ENCODE results near the gene UGT8.

Gene UGT8

GRCh38 chr4:114595921-114596320, 2.7 kb upstream of the UGT8 start:
- no peak for TF ChIP-seq CTCF (IDR thresholded peaks at IDR 0.05; ENCODE audit: borderline replicate concordance, control extremely low read depth, extremely low read depth, insufficient read depth, missing control alignments)
- in situ Hi-C loops (cut with MboI; ENCODE audit: low sequenced_read_pairs, unreplicated experiment): no loop called here
- DNase-seq (ENCODE audit: low spot score): no peak

- TF ChIP-seq CTCF (IDR thresholded peaks at IDR 0.05; ENCODE audit: borderline replicate concordance, control extremely low read depth, extremely low read depth, insufficient read depth, missing control alignments): no peak
- DNase-seq (ENCODE audit: low spot score): no peak
- in situ Hi-C loops (cut with MboI; ENCODE audit: low sequenced_read_pairs, unreplicated experiment): no loop called here
Observed at GRCh38 chr4:114597410-114598115, 1.0 kb upstream of the UGT8 start.

- TF ChIP-seq CTCF (IDR thresholded peaks at IDR 0.05; ENCODE audit: borderline replicate concordance, control extremely low read depth, extremely low read depth, insufficient read depth, missing control alignments): no peak
- in situ Hi-C loops (cut with MboI; ENCODE audit: low sequenced_read_pairs, unreplicated experiment): no loop called here
- DNase-seq (ENCODE audit: low spot score): peak; percentile 32
Observed at GRCh38 chr4:114599231-114599902, 760 bp downstream of the UGT8 start.

DNA sequence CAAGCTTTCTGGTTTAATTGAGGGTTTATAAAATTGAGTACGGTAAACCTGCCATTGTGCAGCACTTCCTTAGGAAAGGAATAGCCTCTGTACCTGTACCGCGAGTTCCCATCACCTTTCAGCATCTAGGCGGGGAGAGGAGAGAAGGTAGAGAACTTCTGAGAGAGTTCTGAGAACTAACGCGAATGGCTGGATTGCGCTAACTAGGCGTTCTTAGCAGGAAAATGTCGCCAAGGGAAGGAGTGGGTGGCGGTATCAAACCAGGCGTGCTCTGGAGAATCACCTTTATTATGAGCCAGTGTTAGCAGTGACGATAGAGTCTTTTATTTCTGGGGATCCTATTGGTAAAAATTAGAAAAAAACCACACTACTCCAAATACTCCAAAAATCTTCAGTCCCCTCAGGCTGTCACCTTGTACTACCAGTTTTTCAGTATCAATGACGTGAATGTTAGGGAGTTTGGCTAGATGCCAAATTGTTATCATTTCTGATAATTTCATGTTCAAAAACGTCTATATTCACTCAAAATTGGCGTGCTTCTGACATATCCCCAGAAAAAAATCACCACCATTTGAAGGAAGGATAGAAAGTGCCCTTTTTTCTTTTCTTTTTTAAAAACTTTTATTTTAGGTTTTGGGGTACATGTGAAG, 1.4 kb downstream of the UGT8 start:
- TF ChIP-seq CTCF (IDR thresholded peaks at IDR 0.05; ENCODE audit: borderline replicate concordance, control extremely low read depth, extremely low read depth, insufficient read depth, missing control alignments): no peak
- DNase-seq (ENCODE audit: low spot score): no peak
- in situ Hi-C loops (cut with MboI; ENCODE audit: low sequenced_read_pairs, unreplicated experiment): no loop called here

DNA sequence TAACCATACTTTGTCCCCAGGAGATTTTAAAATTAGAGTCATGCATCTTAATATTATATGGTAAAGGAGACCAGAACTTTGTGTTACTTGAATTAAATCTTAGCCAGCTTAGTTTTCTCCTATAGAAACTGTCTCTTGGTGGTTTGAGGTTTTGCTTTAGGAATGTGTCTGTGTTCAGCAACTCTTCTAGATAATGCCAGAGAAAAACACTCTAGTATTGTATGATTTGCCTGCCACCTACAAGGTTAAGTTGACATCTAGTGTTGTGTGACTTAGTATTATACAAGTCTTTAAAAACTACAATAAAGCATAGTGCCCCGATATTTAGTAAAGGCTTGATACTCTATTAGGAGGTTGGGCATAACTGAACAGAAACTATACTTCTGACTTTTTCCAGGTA, 2.1 kb downstream of the UGT8 start:
- DNase-seq (ENCODE audit: low spot score): no peak
- in situ Hi-C loops (cut with MboI; ENCODE audit: low sequenced_read_pairs, unreplicated experiment): no loop called here

More for the DNA sequence above, 2.1 kb downstream of the UGT8 start:
- TF ChIP-seq CTCF (IDR thresholded peaks at IDR 0.05; ENCODE audit: borderline replicate concordance, control extremely low read depth, extremely low read depth, insufficient read depth, missing control alignments): no peak
